ENCODE data around the gene BRICD5. TPM values are rescaled to one million over a fixed set of nuclear protein-coding genes. Genes with fewer than 3 reads are reported as not detected.

The BRICD5 gene
- total RNA-seq, 4 donors from 2014 or later, result 3.8 to 44.6 (median 12.0) TPM

- peaks cover 52 to 59% of the 10 kb centered on the region in 2 donors for H3K36me3 ChIP-seq
- intact Hi-C loops (cut with DNase I), result no loop called here
- H3K27me3 ChIP-seq, result no peaks in the 10 kb centered on the region
- TF ChIP-seq CTCF (IDR thresholded peaks at IDR 0.05), result no peak
- no peak for TF ChIP-seq POLR2A (IDR thresholded peaks at IDR 0.05)
- H3K9me3 ChIP-seq, result no peaks in the 10 kb centered on the region
- peak overlapping the region; percentile 48 to 98 (median 57) for H3K27ac ChIP-seq
- H3K4me1 ChIP-seq, result peaks cover 44 to 60% of the 10 kb centered on the region in 2 donors
- no peak for DNase-seq
- 82% methylated on average over 13 of the region's 28 CpGs; no CpG with 5 or more reads in 1 of the 2 donors for WGBS, 2 donors
- H3K4me3 ChIP-seq (replicated peaks in 1 of 3), result no peak overlapping the region
These were observed 22.5 kb upstream of the BRICD5 start for GRCh38 chr16:2233046-2233775.

- Histone ChIP-seq H3K27me3 (no peaks in the 10 kb centered on the region), H3K4me1 (peaks cover 44 to 60% of the 10 kb centered on the region in 2 donors), H3K9me3 (no peaks in the 10 kb centered on the region), H3K27ac (peak overlapping the region; percentile 91 to 98 (median 96)), H3K4me3 (replicated peaks in 1 of 3) (no peak overlapping the region), H3K36me3 (peaks cover 54 to 59% of the 10 kb centered on the region in 2 donors)
- intact Hi-C loops (cut with DNase I), result no loop called here
- TF ChIP-seq CTCF (IDR thresholded peaks at IDR 0.05), result no peak
- TF ChIP-seq POLR2A (IDR thresholded peaks at IDR 0.05), result peak in 1 of 2 donors; percentile 10
- peak; percentile 85 to 86 for DNase-seq
- 47 to 53% methylated on average over 13 to 20 of the region's 41 CpGs for WGBS, 2 donors
These were observed 21.7 kb upstream of the BRICD5 start for GRCh38 chr16:2232094-2232990.

- WGBS, 2 donors, result 47 to 57% methylated on average over 13 to 27 of the region's 29 CpGs
- no peaks in the 10 kb centered on the region for H3K27me3 ChIP-seq
- H3K36me3 ChIP-seq, result peaks cover 54 to 59% of the 10 kb centered on the region in 2 donors
- H3K9me3 ChIP-seq, result no peaks in the 10 kb centered on the region
- intact Hi-C loops (cut with DNase I), result no loop called here
- H3K4me3 ChIP-seq (replicated peaks in 1 of 3), result no peak overlapping the region
- peak; percentile 92 to 93 for DNase-seq
- peaks cover 40 to 51% of the 10 kb centered on the region in 2 donors for H3K4me1 ChIP-seq
- TF ChIP-seq CTCF (IDR thresholded peaks at IDR 0.05) (no peak), POLR2A (IDR thresholded peaks at IDR 0.05) (peak in 1 of 2 donors; percentile 20)
- H3K27ac ChIP-seq, result peak overlapping the region; percentile 91 to 100 (median 98)
These were observed 20.6 kb upstream of the BRICD5 start for GRCh38 chr16:2231016-2231931.

GRCh38 chr16:2230376-2230775 is 19.7 kb upstream of the BRICD5 start:
- Histone ChIP-seq H3K4me1 (peaks cover 40 to 46% of the 10 kb centered on the region in 2 donors), H3K27me3 (no peaks in the 10 kb centered on the region), H3K4me3 (replicated peaks in 1 of 3) (no peak overlapping the region), H3K27ac (peak overlapping the region; percentile 91 to 100 (median 98)), H3K9me3 (no peaks in the 10 kb centered on the region), H3K36me3 (peaks cover 49 to 56% of the 10 kb centered on the region in 2 donors)
- DNase-seq, result peak; percentile 97 to 98
- peak in 1 of 2 donors; percentile 34 for TF ChIP-seq POLR2A (IDR thresholded peaks at IDR 0.05)
- TF ChIP-seq CTCF (IDR thresholded peaks at IDR 0.05), result no peak
- intact Hi-C loops (cut with DNase I), result no loop called here
- WGBS, 2 donors, result 53 to 61% methylated on average over 5 to 10 of the region's 13 CpGs

Measured in thyroid gland (tissue), 4 donors.